DOHH2 (cell line): ENCODE data around the gene CDNF.

Experiments
- EZH2phosphoT487 ChIP-seq: fragments of 200-600 bp; sonication (generic); IDR thresholded peaks from 2 replicates; pipeline ENCODE4 v1.6.1; 2017; ENCODE audit warnings: borderline replicate concordance, mild to moderate bottlenecking, antibody characterized with exemption, low read length, moderate library complexity, mixed read lengths
- TF ChIP-seq, protein P1 (sequence below): fragments of 200-600 bp; sonication (generic); IDR thresholded peaks from one replicate; pipeline ENCODE4 v1.5.1; 2014; ENCODE audit warnings: antibody characterized with exemption, mild to moderate bottlenecking, low read depth, low read length; ENCODE audit not compliant: poor library complexity, severe bottlenecking

DNA sequence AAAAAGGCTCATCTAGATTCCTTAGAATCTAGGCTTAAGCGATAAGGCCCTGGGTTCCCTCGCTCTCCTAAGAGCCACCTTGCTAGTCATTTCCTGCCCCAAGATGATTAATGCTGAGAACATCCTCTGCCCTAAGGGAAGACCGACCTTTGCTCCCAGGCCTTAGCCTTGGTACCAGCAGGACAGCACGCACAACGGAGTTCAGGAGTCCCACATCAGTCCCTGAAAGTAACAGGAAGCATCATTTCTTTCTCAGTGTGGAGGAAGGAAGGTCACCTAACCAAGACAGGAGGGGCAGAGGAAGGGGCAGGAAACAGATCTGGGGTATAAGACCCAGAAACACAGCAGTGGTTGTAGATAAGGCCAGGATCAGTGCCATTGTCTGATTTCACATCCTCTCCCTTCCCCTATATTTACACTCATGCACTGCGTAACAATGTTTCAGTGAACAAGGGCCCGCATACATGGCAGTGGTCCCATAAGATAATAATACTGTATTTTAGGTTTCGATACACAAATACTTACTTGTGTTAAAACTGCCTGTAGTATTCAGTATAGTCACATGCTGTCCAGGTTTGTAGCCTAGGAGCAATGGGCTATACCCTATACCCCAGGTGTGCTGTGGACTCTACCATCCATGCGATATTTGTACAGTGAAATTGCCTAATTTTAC, 55.0 kb downstream of the CDNF start:
- TF ChIP-seq, protein P1, sequence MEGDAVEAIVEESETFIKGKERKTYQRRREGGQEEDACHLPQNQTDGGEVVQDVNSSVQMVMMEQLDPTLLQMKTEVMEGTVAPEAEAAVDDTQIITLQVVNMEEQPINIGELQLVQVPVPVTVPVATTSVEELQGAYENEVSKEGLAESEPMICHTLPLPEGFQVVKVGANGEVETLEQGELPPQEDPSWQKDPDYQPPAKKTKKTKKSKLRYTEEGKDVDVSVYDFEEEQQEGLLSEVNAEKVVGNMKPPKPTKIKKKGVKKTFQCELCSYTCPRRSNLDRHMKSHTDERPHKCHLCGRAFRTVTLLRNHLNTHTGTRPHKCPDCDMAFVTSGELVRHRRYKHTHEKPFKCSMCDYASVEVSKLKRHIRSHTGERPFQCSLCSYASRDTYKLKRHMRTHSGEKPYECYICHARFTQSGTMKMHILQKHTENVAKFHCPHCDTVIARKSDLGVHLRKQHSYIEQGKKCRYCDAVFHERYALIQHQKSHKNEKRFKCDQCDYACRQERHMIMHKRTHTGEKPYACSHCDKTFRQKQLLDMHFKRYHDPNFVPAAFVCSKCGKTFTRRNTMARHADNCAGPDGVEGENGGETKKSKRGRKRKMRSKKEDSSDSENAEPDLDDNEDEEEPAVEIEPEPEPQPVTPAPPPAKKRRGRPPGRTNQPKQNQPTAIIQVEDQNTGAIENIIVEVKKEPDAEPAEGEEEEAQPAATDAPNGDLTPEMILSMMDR = no peak
- TF ChIP-seq EZH2phosphoT487 = no peak
